SU-DHL-6 (cell line): ENCODE results near the gene ATP9A.

Source experiments
- CTCF ChIP-seq: fragments of 200-600 bp; sonication (generic); IDR thresholded peaks from one replicate; pipeline ENCODE4 v1.5.1; 2017; ENCODE audit warnings: antibody characterized with exemption, mild to moderate bottlenecking, low read length, moderate library complexity; ENCODE audit not compliant: insufficient read depth, poor library complexity, severe bottlenecking
- EZH2phosphoT487 ChIP-seq: fragments of 200-600 bp; sonication (generic), shearing (Covaris generic); conservative IDR thresholded peaks from 2 replicates; pipeline ENCODE4 v1.6.1; 2018; ENCODE audit warnings: mild to moderate bottlenecking, antibody characterized with exemption, low read length, moderate library complexity, mixed read lengths

GRCh38 chr20:51575486-51575885 is 192.7 kb downstream of the ATP9A start:
- no peak for TF ChIP-seq CTCF
- no peak for TF ChIP-seq EZH2phosphoT487
